HepG2 (cell line): Measurements from ENCODE around the gene GGA1. TPM values are rescaled to one million over a fixed set of nuclear protein-coding genes. Genes with fewer than 3 reads are reported as not detected.
A peak's percentile ranks its signal among the peaks of the same experiment; 100 is the strongest.

Source experiments
- ATAC-seq: fragments of 200-7000 bp; cut with Tn5 transposase; 3 replicates; pipeline ENCODE4 v1.9.1; 2020; ENCODE audit warnings: mild to moderate bottlenecking, moderate library complexity
- BruUV-seq: library from RNA; stranded (reverse); fragments of 400-500 nt; replicated peaks from 2 replicates; lab custom pipeline; 2021; lab: Mats Ljungman, UMichigan
- CTCF ChIA-PET: fragments of 300-600 bp; formaldehyde crosslinking; extraction: SDS; loops from one replicate; lab custom pipeline; 2021; ENCODE audit warnings: low total read pairs, inconsistent platforms, low intra/inter-chr PET ratio; lab: Yijun Ruan, JAX
- POLR2A ChIA-PET: fragments of 350-600 bp; sonication (Branson Sonifier 250); formaldehyde crosslinking; loops from one replicate; lab custom pipeline; 2020; ENCODE audit warnings: antibody characterized with exemption, inconsistent platforms; lab: Yijun Ruan, JAX
- DNase-seq: peaks from one replicate; pipeline ENCODE4 v3.0.0-alpha.2; 2015; ENCODE audit warnings: low spot score
- FAIRE-seq: peaks from 3 replicates; lab custom pipeline; 2011; peaks lifted over from hg19 to GRCh38; lab: Jason Lieb, UNC
- H2AFZ ChIP-seq: one replicate; pipeline ENCODE4 v1.6.1; 2011; ENCODE audit warnings: low read length, inconsistent platforms
- H3K27ac ChIP-seq: fragments of 300-600 bp; 3 replicates; pipeline ENCODE4 v1.8.0; 2011; ENCODE audit warnings: mixed run types, mild to moderate bottlenecking, mixed read lengths, low read length, inconsistent platforms; ENCODE audit not compliant: insufficient read depth; ENCODE audit errors: extremely low read length
- H3K27me3 ChIP-seq, 2 experiments: fragments of 200-600 bp in 1 of 2; 2 replicates in 1 of 2; 3 replicates in 1 of 2; pipeline versions ENCODE4 v1.6.0 to v1.8.0; 2011; ENCODE audit warnings: low read length in 2 of 2, mild to moderate bottlenecking in 2 of 2, moderate library complexity in 2 of 2, inconsistent platforms in 1 of 2; ENCODE audit not compliant: insufficient read depth in 2 of 2, control insufficient read depth in 1 of 2
- H3K36me3 ChIP-seq, 2 experiments: fragments of 200-600 bp in 1 of 2; replicated peaks in 1 of 2; 2 replicates in 1 of 2; 3 replicates in 1 of 2; pipeline versions ENCODE4 v1.5.1 to v1.8.0; 2011; ENCODE audit warnings: low read length in 2 of 2, inconsistent platforms in 1 of 2; ENCODE audit not compliant: insufficient read depth in 2 of 2, control insufficient read depth in 1 of 2
- H3K4me1 ChIP-seq: 2 replicates; pipeline ENCODE4 v1.5.1; 2012; ENCODE audit warnings: low read length, inconsistent platforms; ENCODE audit not compliant: insufficient read depth
- H3K4me2 ChIP-seq: 2 replicates; pipeline ENCODE4 v1.6.0; 2011; ENCODE audit warnings: low read depth, low read length, inconsistent platforms
- H3K4me3 ChIP-seq, 3 experiments: fragments of 200-600 bp in 1 of 3; sonication (generic), shearing (Covaris generic) in 1 of 3; replicated peaks in 1 of 3; 2 replicates each; pipeline ENCODE4 v1.5.1; 2011 to 2016; ENCODE audit warnings: low read length in 3 of 3, inconsistent platforms in 2 of 3, low read depth in 2 of 3, mild to moderate bottlenecking in 2 of 3, control low read depth in 1 of 3, mixed read lengths in 1 of 3; ENCODE audit not compliant: insufficient read depth in 1 of 3
- H3K79me2 ChIP-seq: one replicate; pipeline ENCODE4 v1.6.1; 2011; ENCODE audit warnings: low read length, inconsistent platforms; ENCODE audit not compliant: insufficient read depth
- H3K9ac ChIP-seq: 2 replicates; pipeline ENCODE4 v1.6.0; 2011; ENCODE audit warnings: mild to moderate bottlenecking, low read depth, low read length, inconsistent platforms; ENCODE audit not compliant: insufficient read depth
- H3K9me3 ChIP-seq: 2 replicates; pipeline ENCODE4 v1.5.1; 2012; ENCODE audit warnings: mild to moderate bottlenecking, low read length
- H4K20me1 ChIP-seq: 2 replicates; pipeline ENCODE4 v1.6.0; 2011; ENCODE audit warnings: inconsistent platforms, mild to moderate bottlenecking, low read length, moderate library complexity; ENCODE audit not compliant: insufficient read depth
- CCDC6 ChIP-seq: sonication (generic); formaldehyde crosslinking; IDR thresholded peaks from 2 replicates; pipeline ENCODE4 v1.8.1; 2022; ENCODE audit warnings: mild to moderate bottlenecking, missing genetic modification reagents, moderate library complexity
- IKZF1 ChIP-seq: fragments of 450-650 bp; IDR thresholded peaks from 2 replicates; pipeline ENCODE4 v1.7.1; 2016
- ZMYM3 ChIP-seq: sonication (generic); formaldehyde crosslinking; IDR thresholded peaks from 2 replicates; pipeline ENCODE4 v1.5.1; 2020; ENCODE audit warnings: mild to moderate bottlenecking, missing genetic modification reagents
- ZNF10 ChIP-seq: sonication (generic); formaldehyde crosslinking; IDR thresholded peaks from 2 replicates; pipeline ENCODE4 v1.4.0; 2020; ENCODE audit warnings: mild to moderate bottlenecking, low read depth, missing genetic modification reagents, borderline replicate concordance
- ZNF121 ChIP-seq: sonication (generic); formaldehyde crosslinking; IDR thresholded peaks from 2 replicates; pipeline ENCODE4 v1.5.0; 2020; ENCODE audit warnings: mild to moderate bottlenecking, missing genetic modification reagents
- ZNF609 ChIP-seq: sonication (generic); formaldehyde crosslinking; IDR thresholded peaks from 2 replicates; pipeline ENCODE4 v1.4.0; 2020; ENCODE audit warnings: mild to moderate bottlenecking, missing genetic modification reagents, borderline replicate concordance
- ZNF768 ChIP-seq: sonication (generic); formaldehyde crosslinking; IDR thresholded peaks from 2 replicates; pipeline ENCODE4 v1.4.0; 2020; ENCODE audit warnings: missing genetic modification reagents
- WGBS: methylation state at CpG from one replicate; pipeline ENCODE4 v1.1.6; 2017; ENCODE audit warnings: low lambda C conversion rate; 5-methylcytosine and 5-hydroxymethylcytosine counted together
- in situ Hi-C: cut with HindIII; loops from 2 replicates; pipeline ENCODE4 v1.10.0; 2017; ENCODE audit warnings: low pct_unique_long_range_greater_than_20kb; ENCODE audit not compliant: extremely low pct_ligation_motif_present
- intact Hi-C: fragments of 100-400 bp; cut with micrococcal nuclease; formaldehyde crosslinking; loops from one replicate; pipeline ENCODE4 v1.10.0; 2022; ENCODE audit not compliant: unreplicated experiment
- polyA plus RNA-seq, 8 experiments: library from polyadenylated mRNA; depleted of rRNA in 3 of 8; stranded (reverse) in 7 of 8; unstranded in 1 of 8; fragments of >200 nt; fragmentation: Illumina TruSeq in 4 of 8; extraction: Trizol in 4 of 8; gene quantifications; 2 replicates each; pipeline versions ENCODE4 v1.2.1 to v1.2.3, GENCODE V29; 2011 to 2016; ENCODE audit warnings: low read depth in 4 of 8, missing spikeins in 1 of 8, mixed read lengths in 1 of 8; ENCODE audit not compliant: insufficient read depth in 1 of 8
- total RNA-seq, 5 experiments: library from RNA; depleted of rRNA; stranded (reverse); fragments of >200 nt; fragmentation: Illumina TruSeq; extraction: Trizol; gene quantifications; 2 replicates each; pipeline ENCODE4 v1.2.3, GENCODE V29; 2016; ENCODE audit warnings: low read depth in 1 of 5
- TF ChIP-seq, protein P1 (sequence below): IDR thresholded peaks from 2 replicates; pipeline ENCODE4 v1.6.1; 2016; ENCODE audit warnings: missing biosample characterization, missing genetic modification reagents, low read depth

The GGA1 gene
- total and polyA plus RNA-seq, 2 of the 13 experiments (the other 11 are each of a cell fraction or from before 2014, with no cell fraction given), result 29.1 to 87.2 TPM

DNA sequence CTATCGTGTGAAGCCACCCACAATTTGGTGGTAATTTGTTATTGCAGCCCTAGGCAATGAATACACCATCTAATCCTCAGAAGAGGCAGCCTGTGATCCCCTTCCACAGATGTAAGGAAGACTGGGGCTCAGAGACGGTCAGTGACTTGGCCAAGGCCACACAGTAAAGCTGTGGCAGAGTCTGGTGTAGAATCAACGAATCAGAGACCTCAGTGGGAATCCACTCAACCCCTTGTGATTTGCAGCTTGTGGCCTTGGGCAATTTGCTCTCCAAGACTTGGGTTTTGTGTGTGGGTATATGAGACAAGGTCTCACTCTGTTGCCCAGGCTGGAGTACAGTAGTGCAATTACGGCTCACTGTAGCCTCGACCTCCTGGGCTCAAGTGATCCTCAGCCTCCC, 30.6 kb upstream of the GGA1 start:
- H2AFZ ChIP-seq, result no peak overlapping the region
- no peak overlapping the region for H3K4me3 ChIP-seq
- ChIA-PET POLR2A (interaction anchor here (1.4 to 5.8 kb wide), 3 partner anchors 9 to 32 kb away, joined by 3 to 120 read pairs (median 4); no protein-coding TSS in a partner anchor), CTCF (no interaction called here)
- FAIRE-seq (no peak), DNase-seq (no peak), ATAC-seq (no peak)
- no peaks in the 10 kb centered on the region for H3K9me3 ChIP-seq
- no peak overlapping the region for H3K4me2 ChIP-seq
- H3K27ac ChIP-seq, result no peak overlapping the region
- TF ChIP-seq IKZF1 (no peak), ZNF121 (CRISPR knock-in tag) (0 out of 2 replicates have a peak, but pooled peaks have one; percentile 35), ZNF768 (CRISPR knock-in tag) (peak; percentile 95), ZMYM3 (CRISPR knock-in tag) (0 out of 2 replicates have a peak, but pooled peaks have one; percentile 20), CCDC6 (CRISPR knock-in tag) (no peak)
- TF ChIP-seq, protein P1, sequence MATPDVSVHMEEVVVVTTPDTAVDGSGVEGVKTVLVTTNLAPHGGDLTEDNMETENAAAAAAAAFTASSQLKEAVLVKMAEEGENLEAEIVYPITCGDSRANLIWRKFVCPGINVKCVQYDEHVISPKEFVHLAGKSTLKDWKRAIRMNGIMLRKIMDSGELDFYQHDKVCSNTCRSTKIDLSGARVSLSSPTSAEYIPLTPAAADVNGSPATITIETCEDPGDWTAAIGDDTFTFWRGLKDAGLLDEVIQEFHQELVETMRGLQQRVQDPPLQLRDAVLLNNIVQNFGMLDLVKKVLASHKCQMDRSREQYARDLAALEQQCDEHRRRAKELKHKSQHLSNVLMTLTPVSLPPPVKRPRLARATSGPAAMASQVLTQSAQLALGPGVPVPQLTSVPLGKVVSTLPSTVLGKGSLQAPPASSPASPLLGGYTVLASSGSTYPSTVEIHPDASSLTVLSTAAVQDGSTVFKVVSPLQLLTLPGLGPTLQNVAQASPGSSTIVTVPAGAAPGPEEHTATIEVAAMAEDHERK (CRISPR knock-in tag), result no peak
- no peak overlapping the region for H3K9ac ChIP-seq
- H3K36me3 ChIP-seq, result no peaks in the 10 kb centered on the region
- 0 out of 5 replicates have a peak, but pooled peaks cover 0 to 1% of the 10 kb centered on the region in 2 experiments for H3K27me3 ChIP-seq
- 88% methylated on average over 4 of the region's 5 CpGs for whole genome bisulfite sequencing
- H3K4me1 ChIP-seq, result peaks cover 77% of the 10 kb centered on the region
- in situ Hi-C loops (no loop called here), intact Hi-C loops (no loop called here)
- no peaks in the 10 kb centered on the region for H3K79me2 ChIP-seq
- BruUV-seq, result TSS peak; percentile 52
- no peaks in the 10 kb centered on the region for H4K20me1 ChIP-seq

GRCh38 chr22:37581504-37581903, 27.1 kb upstream of the GGA1 start:
- Histone ChIP-seq H2AFZ (no peak overlapping the region), H3K9me3 (no peaks in the 10 kb centered on the region)
- intact Hi-C loops, result no loop called here

More at GRCh38 chr22:37581504-37581903, 27.1 kb upstream of the GGA1 start:
- Histone ChIP-seq H3K79me2 (no peaks in the 10 kb centered on the region), H3K9ac (no peak overlapping the region), H3K4me2 (no peak overlapping the region), H3K4me3 (no peak overlapping the region), H3K36me3 (no peaks in the 10 kb centered on the region), H3K27ac (no peak overlapping the region), H4K20me1 (no peaks in the 10 kb centered on the region), H3K4me1 (peaks cover 72% of the 10 kb centered on the region), H3K27me3 (peaks cover 0 to 1% of the 10 kb centered on the region in 2 experiments; a peak in 1 of 5 replicates)
- 61% methylated on average over 9 of the region's 9 CpGs for WGBS
- BruUV-seq, result no TSS peak
- ATAC-seq (no peak), DNase-seq (no peak), FAIRE-seq (no peak)
- ChIA-PET POLR2A (interaction anchor here (0.9 to 5.8 kb wide), 2 partner anchors 9 to 12 kb away, joined by 5 to 120 read pairs; no protein-coding TSS in a partner anchor), CTCF (no interaction called here)
- in situ Hi-C loops, result loop anchor here (10.0 kb wide), 1 partner anchor 257 kb away; no protein-coding TSS in a partner anchor
- TF ChIP-seq ZNF10 (CRISPR knock-in tag) (no peak), ZNF609 (CRISPR knock-in tag) (no peak)
